C4-2B (cell line): ENCODE measurements around the gene DNAH8.

Experiments
- H3K27ac ChIP-seq: fragments of 450-650 bp; 2 replicates; pipeline ENCODE4 v1.5.1; 2017
- CTCF ChIP-seq: fragments of 450-650 bp; conservative IDR thresholded peaks from 2 replicates; pipeline ENCODE4 v1.5.1; 2017; ENCODE audit warnings: mild to moderate bottlenecking
- ZFX ChIP-seq: fragments of 450-650 bp; IDR thresholded peaks from 2 replicates; pipeline ENCODE4 v1.6.1; 2017

The DNAH8 gene

DNA sequence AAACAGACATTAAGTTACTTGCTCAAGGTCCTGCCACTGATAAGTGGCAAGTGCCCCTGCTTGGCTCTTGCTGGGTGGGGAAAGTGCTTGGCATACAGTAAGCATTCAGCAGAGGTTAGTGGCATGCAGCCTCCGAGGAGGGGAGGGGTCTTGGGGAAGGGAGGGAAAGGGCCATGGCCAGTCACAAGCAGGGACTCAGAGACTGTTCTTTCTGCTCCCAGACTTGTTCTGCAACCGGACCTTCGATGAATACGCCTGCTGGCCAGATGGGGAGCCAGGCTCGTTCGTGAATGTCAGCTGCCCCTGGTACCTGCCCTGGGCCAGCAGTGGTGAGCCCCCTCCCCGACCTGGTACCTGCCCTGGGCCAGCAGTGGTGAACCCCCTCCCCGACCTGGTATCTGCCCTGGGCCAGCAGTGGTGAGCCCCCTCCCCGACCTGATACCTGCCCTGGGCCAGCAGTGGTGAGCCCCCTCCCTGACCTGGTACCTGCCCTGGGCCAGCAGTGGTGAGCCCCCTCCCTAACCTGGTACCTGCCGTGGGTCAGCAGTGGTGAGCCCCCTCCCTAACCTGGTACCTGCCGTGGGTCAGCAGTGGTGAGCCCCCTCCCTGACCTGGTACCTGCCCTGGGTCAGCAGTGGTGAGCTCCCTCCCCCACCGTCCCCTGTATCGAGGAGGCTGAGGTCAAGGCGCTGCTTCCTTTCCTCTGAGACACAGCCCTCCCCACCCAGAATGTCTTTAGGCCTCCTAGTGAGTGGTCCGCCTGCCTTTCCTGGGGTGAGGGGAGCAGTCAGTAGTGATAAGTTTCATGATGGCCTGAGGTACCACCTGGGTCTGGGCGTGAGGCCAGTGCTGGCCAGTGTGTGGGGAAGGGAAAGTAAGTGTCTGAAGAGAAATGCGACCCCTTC, 342.4 kb downstream of the DNAH8 start:
- no peak overlapping the region for H3K27ac ChIP-seq
- TF ChIP-seq CTCF (no peak), ZFX (no peak)

DNA sequence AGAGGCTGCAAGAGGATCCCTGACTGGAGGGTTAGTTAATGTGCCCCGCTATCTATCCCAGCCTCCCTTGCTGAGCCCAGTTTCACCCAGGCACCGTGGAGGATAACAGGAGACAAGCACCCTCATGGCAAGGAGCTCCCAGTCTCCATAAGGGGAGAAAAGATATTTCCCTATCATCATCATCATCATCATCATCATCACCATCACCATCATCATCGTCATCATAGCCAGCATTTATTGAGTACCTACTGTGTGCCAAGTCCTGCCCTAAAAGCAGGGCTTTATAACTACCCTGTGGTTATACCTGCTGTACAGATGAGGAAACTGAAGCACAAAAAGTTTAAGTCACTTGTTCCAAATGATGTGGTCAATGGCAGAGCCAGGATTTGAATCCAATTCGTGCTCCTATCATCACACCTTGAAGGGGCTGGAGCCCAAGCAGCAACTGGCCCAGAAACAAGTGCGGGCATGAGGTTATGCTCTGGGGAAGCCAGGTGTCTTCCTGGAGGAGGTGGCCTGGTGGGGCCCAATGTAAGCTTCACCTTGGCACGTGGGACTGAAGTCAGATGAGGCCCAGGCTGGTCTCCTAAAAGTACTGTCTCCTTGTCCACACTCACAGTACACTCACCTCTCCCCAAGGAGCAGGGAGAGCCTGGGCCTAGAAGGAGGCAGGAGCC, 343.5 kb downstream of the DNAH8 start:
- peak overlapping the region; percentile 70 for H3K27ac ChIP-seq
- TF ChIP-seq ZFX (no peak), CTCF (no peak)

GRCh38 chr6:39059496-39060310, 344.6 kb downstream of the DNAH8 start:
- TF ChIP-seq ZFX: no peak
- no peak for TF ChIP-seq CTCF
- peak overlapping the region; percentile 70 for H3K27ac ChIP-seq

DNA sequence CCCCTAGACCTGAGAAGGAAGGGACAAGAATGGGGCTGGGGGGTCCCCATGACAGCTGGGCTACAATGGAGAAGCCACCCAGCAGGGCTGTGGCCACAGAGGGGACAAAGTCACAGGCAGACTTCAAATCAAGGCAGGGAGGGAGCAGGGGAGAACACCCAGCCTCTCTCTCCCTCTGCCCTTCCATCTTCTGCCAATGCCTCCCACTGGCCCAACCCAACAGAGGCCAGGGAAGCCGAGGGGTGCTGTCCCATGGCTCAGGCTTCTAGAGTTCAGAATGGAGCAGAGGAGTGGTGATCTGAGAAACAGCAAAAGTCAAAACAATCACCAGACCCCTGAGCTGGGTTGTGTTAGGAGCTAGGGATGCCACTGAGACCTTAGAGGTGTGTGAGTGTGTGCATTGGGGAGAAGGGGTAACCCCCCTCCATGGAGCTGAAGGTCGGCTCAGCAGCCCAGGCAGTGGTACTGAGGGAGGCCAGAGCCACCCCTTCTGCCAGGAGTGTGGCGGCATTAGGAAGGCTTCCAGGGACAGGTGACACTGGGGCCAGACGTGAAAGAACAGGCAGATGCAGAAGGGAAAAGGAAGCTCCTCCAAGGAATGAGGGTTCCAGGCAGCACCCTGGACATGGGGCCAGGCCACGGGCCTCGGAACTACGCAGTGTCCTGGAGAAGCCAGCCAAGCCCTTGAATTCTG, 345.5 kb downstream of the DNAH8 start:
- TF ChIP-seq ZFX (no peak), CTCF (no peak)
- peak overlapping the region; percentile 70 for H3K27ac ChIP-seq

- TF ChIP-seq CTCF: no peak
- TF ChIP-seq ZFX: no peak
Measured at GRCh38 chr6:39061182-39061581, 346.1 kb downstream of the DNAH8 start.

GRCh38 chr6:39061588-39061987, 346.5 kb downstream of the DNAH8 start:
- TF ChIP-seq CTCF (no peak), ZFX (no peak)
- peak overlapping the region; percentile 70; the same call in 1 of the 2 replicates for H3K27ac ChIP-seq

More at GRCh38 chr6:39061182-39061581, 346.1 kb downstream of the DNAH8 start:
- H3K27ac ChIP-seq: peak overlapping the region; percentile 70
